HCT116 (cell line): ENCODE results near the gene PLAGL1. TPM values are rescaled to one million over a fixed set of nuclear protein-coding genes. Genes with fewer than 3 reads are reported as not detected.

Experiments used
- ATAC-seq: fragments of 200-7000 bp; cut with Tn5 transposase; 2 replicates; pipeline ENCODE4 v1.9.1; 2020; ENCODE audit warnings: mild to moderate bottlenecking, moderate library complexity
- BruUV-seq: library from RNA; stranded (reverse); fragments of 400-500 nt; replicated peaks from 2 replicates; lab custom pipeline; 2021; lab: Mats Ljungman, UMichigan
- CTCF ChIA-PET: fragments of 300-600 bp; sonication (Branson Sonifier 250); formaldehyde crosslinking; loops from one replicate; lab custom pipeline; 2021; ENCODE audit warnings: antibody characterized with exemption; lab: Charles Lee
- POLR2A ChIA-PET: fragments of 300-600, 350-600 bp; sonication (Branson Sonifier 250); formaldehyde crosslinking; loops from one replicate; lab custom pipeline; 2021; ENCODE audit warnings: antibody characterized with exemption; lab: Charles Lee
- RAD21 ChIA-PET, 2 experiments: fragments of 300-600 bp; sonication (Branson Sonifier 250); formaldehyde crosslinking; loops; one replicate each; lab custom pipeline; 2023; ENCODE audit warnings: low total read pairs in 2 of 2; ENCODE audit not compliant: uncharacterized antibody in 2 of 2, unreplicated experiment in 2 of 2, low non-redundant PET in 1 of 2; lab: Charles Lee
- DNase-seq: peaks from one replicate; pipeline ENCODE4 v3.0.0-alpha.2; 2010; ENCODE audit warnings: low read depth, low spot score
- H2AFZ ChIP-seq: fragments of 200-600 bp; shearing (Covaris generic), sonication (generic); 2 replicates; pipeline ENCODE4 v1.6.1; 2017; ENCODE audit warnings: low read depth, mixed run types, mixed read lengths, antibody characterized with exemption, low read length; ENCODE audit not compliant: poor library complexity, severe bottlenecking
- H3K27ac ChIP-seq: 2 replicates; pipeline ENCODE4 v1.5.1; 2012; ENCODE audit warnings: low read depth, low read length
- H3K27me3 ChIP-seq: fragments of 200-600 bp; sonication (generic); 2 replicates; pipeline ENCODE4 v1.6.1; 2016; ENCODE audit warnings: mixed run types, low read length, mixed read lengths; ENCODE audit not compliant: insufficient read depth
- H3K36me3 ChIP-seq, 2 experiments: fragments of 200-500 bp in 1 of 2; fragments of 200-600 bp in 1 of 2; sonication (Bioruptor generic) in 1 of 2; sonication (generic) in 1 of 2; 2 replicates each; pipeline versions ENCODE4 v1.5.1 to v1.6.1; 2014 to 2016; ENCODE audit warnings: low read length in 2 of 2, inconsistent platforms in 1 of 2, mixed read lengths in 1 of 2, mixed run types in 1 of 2; ENCODE audit not compliant: insufficient read depth in 2 of 2, control insufficient read depth in 1 of 2
- H3K4me1 ChIP-seq, 2 experiments: fragments of 200-600 bp in 1 of 2; sonication (generic) in 1 of 2; 2 replicates each; pipeline versions ENCODE4 v1.5.1 to v1.6.1; 2012 to 2017; ENCODE audit warnings: low read length in 2 of 2, inconsistent platforms in 1 of 2, mild to moderate bottlenecking in 1 of 2, mixed read lengths in 1 of 2, mixed run types in 1 of 2, moderate library complexity in 1 of 2; ENCODE audit not compliant: insufficient read depth in 2 of 2, control insufficient read depth in 1 of 2
- H3K4me2 ChIP-seq: fragments of 200-600 bp; sonication (generic); 2 replicates; pipeline ENCODE4 v1.6.1; 2017; ENCODE audit warnings: mixed run types, low read length, mixed read lengths
- H3K4me3 ChIP-seq, 2 experiments: fragments of 200-600 bp in 1 of 2; sonication (generic) in 1 of 2; replicated peaks in 1 of 2; 2 replicates each; pipeline ENCODE4 v1.5.1; 2011 to 2016; ENCODE audit warnings: low read length in 2 of 2, control low read depth in 1 of 2, low read depth in 1 of 2, mild to moderate bottlenecking in 1 of 2, mixed read lengths in 1 of 2, mixed run types in 1 of 2
- H3K79me2 ChIP-seq: fragments of 200-600 bp; sonication (generic); 2 replicates; pipeline ENCODE4 v1.6.1; 2017; ENCODE audit warnings: mild to moderate bottlenecking, mixed run types, low read length, moderate library complexity, mixed read lengths; ENCODE audit not compliant: insufficient read depth
- H3K9ac ChIP-seq: fragments of 200-600 bp; sonication (generic); 2 replicates; pipeline ENCODE4 v1.6.1; 2016; ENCODE audit warnings: low read length, mixed read lengths
- H3K9me2 ChIP-seq: fragments of 200-600 bp; sonication (generic), shearing (Covaris generic); 2 replicates; pipeline ENCODE4 v1.6.1; 2017; ENCODE audit warnings: mixed run types, mild to moderate bottlenecking, moderate library complexity; ENCODE audit not compliant: insufficient read depth
- H3K9me3 ChIP-seq, 2 experiments: fragments of 200-500 bp in 1 of 2; fragments of 200-600 bp in 1 of 2; sonication (Bioruptor generic) in 1 of 2; sonication (generic) in 1 of 2; 2 replicates each; pipeline ENCODE4 v1.6.1; 2014 to 2017; ENCODE audit warnings: low read length in 2 of 2, mixed read lengths in 2 of 2, inconsistent platforms in 1 of 2, low read depth in 1 of 2, mild to moderate bottlenecking in 1 of 2, mixed run types in 1 of 2, moderate library complexity in 1 of 2; ENCODE audit not compliant: control insufficient read depth in 1 of 2, insufficient read depth in 1 of 2
- H4K20me1 ChIP-seq: fragments of 200-600 bp; sonication (generic), shearing (Covaris generic); 2 replicates; pipeline ENCODE4 v1.6.1; 2017; ENCODE audit warnings: mixed run types, mild to moderate bottlenecking, moderate library complexity; ENCODE audit not compliant: insufficient read depth
- CBX3 ChIP-seq: IDR thresholded peaks from 2 replicates; pipeline ENCODE4 v1.6.1; 2012; ENCODE audit warnings: low read depth
- FOSL1 ChIP-seq: IDR thresholded peaks from 2 replicates; pipeline ENCODE4 v1.6.1; 2012; ENCODE audit warnings: low read depth
- JUND ChIP-seq: IDR thresholded peaks from 2 replicates; pipeline ENCODE4 v1.6.1; 2012
- RAD21 ChIP-seq: IDR thresholded peaks from 2 replicates; pipeline ENCODE4 v1.6.1; 2012; ENCODE audit warnings: low read depth, mild to moderate bottlenecking
- SIN3A ChIP-seq: IDR thresholded peaks from 2 replicates; pipeline ENCODE4 v1.6.1; 2012; ENCODE audit warnings: low read depth
- YY1 ChIP-seq: IDR thresholded peaks from 2 replicates; pipeline ENCODE4 v1.6.1; 2011; ENCODE audit warnings: low read length, low read depth, moderate library complexity, mild to moderate bottlenecking; ENCODE audit not compliant: insufficient replicate concordance; ENCODE audit errors: extremely low read depth
- ZFX ChIP-seq: fragments of 450-650 bp; IDR thresholded peaks from 2 replicates; pipeline ENCODE4 v1.6.1; 2017
- intact Hi-C: fragments of 100-400 bp; cut with micrococcal nuclease; formaldehyde crosslinking; loops from 2 replicates; pipeline ENCODE4 v1.10.0; 2022
- total RNA-seq: library from RNA; stranded (reverse); gene quantifications from one replicate; pipeline ENCODE4 v1.2.1, GENCODE V29; 2021; ENCODE audit not compliant: unreplicated experiment
- TF ChIP-seq, protein P1 (sequence below), 3 experiments: fragments of 200-600 bp in 1 of 3; sonication (generic) in 1 of 3; IDR thresholded peaks in 2 of 3; conservative IDR thresholded peaks in 1 of 3; 2 replicates each; pipeline ENCODE4 v1.5.1; 2012 to 2017; ENCODE audit warnings: low read depth in 2 of 3, low read length in 2 of 3, antibody characterized with exemption in 1 of 3, borderline replicate concordance in 1 of 3, control low read depth in 1 of 3, mild to moderate bottlenecking in 1 of 3, mixed read lengths in 1 of 3, mixed run types in 1 of 3, moderate library complexity in 1 of 3; ENCODE audit not compliant: insufficient read depth in 1 of 3

Gene PLAGL1
- total RNA-seq, 1 experiment from 2014 or later: 35.6 TPM

DNA sequence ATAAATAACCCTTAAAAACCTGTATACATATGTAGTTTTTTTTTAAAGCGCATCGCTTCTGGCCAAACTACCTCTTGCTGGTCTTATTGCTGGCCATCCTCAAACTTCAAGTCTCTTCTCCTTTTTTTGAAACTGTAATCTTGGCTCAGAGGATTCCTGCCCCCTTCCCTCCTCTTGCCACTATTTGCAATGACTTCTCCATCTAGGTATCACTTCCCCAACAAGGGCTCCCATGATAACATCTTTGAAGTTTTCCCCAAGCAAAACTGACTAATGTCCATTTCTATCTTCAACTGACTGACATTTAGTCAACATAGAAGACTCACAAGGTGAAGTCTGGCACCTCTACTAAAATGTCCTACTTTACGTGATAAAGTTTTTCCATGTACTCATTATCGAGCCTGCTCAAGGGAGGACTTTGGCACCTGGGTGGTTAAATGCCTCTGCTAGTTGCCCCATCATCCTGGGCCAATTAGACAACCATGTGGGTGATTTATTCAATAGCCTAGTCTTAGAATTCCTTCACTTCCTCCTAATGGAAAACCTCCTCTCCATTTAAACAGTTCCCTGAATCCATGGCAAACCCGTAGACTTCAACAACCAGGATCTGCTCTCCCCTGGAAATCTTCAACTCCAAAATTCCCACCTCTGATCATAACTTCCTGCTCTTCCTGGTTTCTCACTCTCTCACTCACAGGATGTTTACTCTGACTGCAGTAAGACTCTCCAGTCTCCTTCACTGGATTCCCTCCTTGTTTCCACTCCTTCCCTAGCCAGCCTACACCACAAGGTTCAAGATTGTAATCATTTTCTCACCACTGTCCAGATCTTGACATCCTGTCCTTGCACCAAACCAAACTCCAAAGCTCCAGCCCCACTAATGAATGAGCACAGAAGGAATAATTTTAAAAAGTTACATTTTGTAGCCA, 9.4 kb upstream of the PLAGL1 start:
- H3K4me3 ChIP-seq: no peak overlapping the region
- DNase-seq: no peak
- H3K27me3 ChIP-seq: no peaks in the 10 kb centered on the region
- no peaks in the 10 kb centered on the region for H3K79me2 ChIP-seq
- TF ChIP-seq ZFX (no peak), RAD21 (no peak), SIN3A (no peak)
- TF ChIP-seq, all 23 proteins: peak for 0
- Histone ChIP-seq H3K9ac (no peak overlapping the region), H4K20me1 (no peaks in the 10 kb centered on the region), H3K9me2 (no peaks in the 10 kb centered on the region), H3K36me3 (no peaks in the 10 kb centered on the region), H3K4me2 (no peak overlapping the region), H3K4me1 (0 out of 4 replicates have a peak, but pooled peaks cover 0 to 3% of the 10 kb centered on the region in 2 experiments), H3K9me3 (no peaks in the 10 kb centered on the region), H3K27ac (no peak overlapping the region), H2AFZ (no peak overlapping the region)
- intact Hi-C loops: no loop called here
- BruUV-seq: no TSS peak
- ATAC-seq: no peak
- RAD21 ChIA-PET: no interaction called here
- CTCF ChIA-PET: no interaction called here
- POLR2A ChIA-PET: no interaction called here

DNA sequence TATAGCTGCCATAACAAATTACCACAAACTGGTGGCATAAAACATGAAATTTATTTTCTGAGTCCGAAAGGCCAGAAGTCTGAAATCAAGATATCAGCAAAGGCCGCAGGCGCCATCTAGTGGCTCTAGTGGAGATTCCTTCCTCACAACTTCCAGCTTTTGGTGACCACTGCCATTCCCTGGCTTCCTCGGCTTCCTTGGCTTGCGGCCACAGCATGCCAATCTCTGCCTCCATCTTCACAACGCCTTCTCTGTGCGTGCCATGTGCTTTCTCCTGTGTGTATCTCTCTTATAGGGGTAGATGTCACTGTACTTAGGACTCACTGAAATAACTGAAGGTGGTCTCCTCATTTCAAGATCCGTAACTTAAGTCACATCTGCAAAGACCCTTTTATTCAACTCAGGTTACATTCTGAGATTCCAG, 5.4 kb upstream of the PLAGL1 start:
- Histone ChIP-seq H3K4me2 (no peak overlapping the region), H3K27ac (no peak overlapping the region), H3K9me3 (no peaks in the 10 kb centered on the region), H4K20me1 (no peaks in the 10 kb centered on the region), H3K36me3 (no peaks in the 10 kb centered on the region), H3K9me2 (no peaks in the 10 kb centered on the region), H3K4me1 (0 out of 4 replicates have a peak, but pooled peaks cover 0 to 3% of the 10 kb centered on the region in 2 experiments), H3K9ac (no peak overlapping the region), H3K27me3 (no peaks in the 10 kb centered on the region), H2AFZ (peak overlapping the region; percentile 96), H3K4me3 (no peak overlapping the region), H3K79me2 (no peaks in the 10 kb centered on the region)
- intact Hi-C loops: loop anchor here (1.0 to 5.0 kb wide), 7 partner anchors 73 to 1539 kb away; partner anchors contain the start of genes ADAT2 and PEX3
- POLR2A ChIA-PET: no interaction called here
- BruUV-seq: no TSS peak
- CTCF ChIA-PET: interaction anchor here (0.5 to 4.0 kb wide), 11 partner anchors 13 to 502 kb away, joined by 3 to 58 read pairs (median 7); partner anchors contain the start of gene FUCA2
- DNase-seq (peak; percentile 73), ATAC-seq (peak; percentile 79)
- RAD21 ChIA-PET: interaction anchor here (0.6 to 1.9 kb wide), 7 partner anchors 73 to 586 kb away, joined by 3 to 20 read pairs (median 3); partner anchors contain the start of gene SF3B5 (in 1 of the 2)
- TF ChIP-seq YY1 (peak; percentile 55), RAD21 (peak; percentile 96), CBX3 (peak; percentile 84), FOSL1 (no peak), JUND (no peak)
- TF ChIP-seq, protein P1, sequence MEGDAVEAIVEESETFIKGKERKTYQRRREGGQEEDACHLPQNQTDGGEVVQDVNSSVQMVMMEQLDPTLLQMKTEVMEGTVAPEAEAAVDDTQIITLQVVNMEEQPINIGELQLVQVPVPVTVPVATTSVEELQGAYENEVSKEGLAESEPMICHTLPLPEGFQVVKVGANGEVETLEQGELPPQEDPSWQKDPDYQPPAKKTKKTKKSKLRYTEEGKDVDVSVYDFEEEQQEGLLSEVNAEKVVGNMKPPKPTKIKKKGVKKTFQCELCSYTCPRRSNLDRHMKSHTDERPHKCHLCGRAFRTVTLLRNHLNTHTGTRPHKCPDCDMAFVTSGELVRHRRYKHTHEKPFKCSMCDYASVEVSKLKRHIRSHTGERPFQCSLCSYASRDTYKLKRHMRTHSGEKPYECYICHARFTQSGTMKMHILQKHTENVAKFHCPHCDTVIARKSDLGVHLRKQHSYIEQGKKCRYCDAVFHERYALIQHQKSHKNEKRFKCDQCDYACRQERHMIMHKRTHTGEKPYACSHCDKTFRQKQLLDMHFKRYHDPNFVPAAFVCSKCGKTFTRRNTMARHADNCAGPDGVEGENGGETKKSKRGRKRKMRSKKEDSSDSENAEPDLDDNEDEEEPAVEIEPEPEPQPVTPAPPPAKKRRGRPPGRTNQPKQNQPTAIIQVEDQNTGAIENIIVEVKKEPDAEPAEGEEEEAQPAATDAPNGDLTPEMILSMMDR (IDR thresholded peaks at IDR 0.05 in 2 of 3, conservative IDR thresholded peaks at IDR 0.05 in 1 of 3; ENCODE audit: borderline replicate concordance in 1 of 3, insufficient read depth in 1 of 3, low read depth in 2 of 3, low read length in 2 of 3): peak; percentile 86 to 90 (median 89)
